Esophagus (tissue), 2 donors: Measurements from ENCODE around the gene SURF6. TPM values are rescaled to one million over a fixed set of nuclear protein-coding genes. Genes with fewer than 3 reads are reported as not detected.
"Not testable (repeated sequence)": the region's sequence is repeated elsewhere in the genome, so short reads cannot be mapped to it uniquely, and the experiment has no call there.

Source experiments
- H3K27ac ChIP-seq, 2 donors: one replicate each; pipeline ENCODE4 v1.5.1; 2013; ENCODE audit warnings: low read depth in 2 of 2, mild to moderate bottlenecking in 2 of 2, inconsistent platforms in 1 of 2, low read length in 1 of 2, moderate library complexity in 1 of 2
- H3K27me3 ChIP-seq, 2 donors: one replicate each; pipeline ENCODE4 v1.6.1; 2013; ENCODE audit warnings: low read length in 2 of 2, control low read depth in 1 of 2, mild to moderate bottlenecking in 1 of 2; ENCODE audit not compliant: insufficient read depth in 2 of 2, control insufficient read depth in 1 of 2
- H3K36me3 ChIP-seq, 2 donors: one replicate each; pipeline ENCODE4 v1.6.1; 2013; ENCODE audit warnings: low read length in 1 of 2; ENCODE audit not compliant: control insufficient read depth in 2 of 2, insufficient read depth in 2 of 2
- H3K4me1 ChIP-seq, 2 donors: one replicate each; pipeline ENCODE4 v1.6.1; 2013; ENCODE audit warnings: low read length in 1 of 2; ENCODE audit not compliant: control insufficient read depth in 2 of 2, insufficient read depth in 2 of 2
- H3K4me3 ChIP-seq, 2 donors: one replicate each; pipeline ENCODE4 v1.5.1; 2013; ENCODE audit warnings: low read length in 2 of 2, mild to moderate bottlenecking in 2 of 2, low read depth in 1 of 2, moderate library complexity in 1 of 2
- H3K9me3 ChIP-seq, 2 donors: one replicate each; pipeline ENCODE4 v1.6.1; 2013; ENCODE audit warnings: mild to moderate bottlenecking in 2 of 2, low read depth in 1 of 2, low read length in 1 of 2, moderate library complexity in 1 of 2; ENCODE audit not compliant: control insufficient read depth in 2 of 2, insufficient read depth in 1 of 2
- WGBS, 2 donors: extraction: QIAGEN DNeasy Blood & Tissue Kit; methylation state at CpG; one replicate each; pipeline ENCODE4 v1.1.7; 2013; 5-methylcytosine and 5-hydroxymethylcytosine counted together
- polyA plus RNA-seq, 2 donors: library from polyadenylated mRNA; stranded (reverse); fragments of 200-250 nt; gene quantifications; one replicate each; pipeline ENCODE4 v1.2.3, GENCODE V29; 2013
- donor health status: healthy with polysubstance abuse.
- donor health status: Bipolar disorder and iron deficiency.

The SURF6 gene
- polyA plus RNA-seq, 2 donors, result 17.0 to 21.7 TPM

GRCh38 chr9:133285252-133285775 is 50.7 kb downstream of the SURF6 start:
- H3K36me3 ChIP-seq, result no peaks in the 10 kb centered on the region
- no peaks in the 10 kb centered on the region for H3K27me3 ChIP-seq
- H3K4me1 ChIP-seq, result no peaks in the 10 kb centered on the region
- no peaks in the 10 kb centered on the region for H3K9me3 ChIP-seq
- no peak overlapping the region for H3K4me3 ChIP-seq
- WGBS, 2 donors, result 64 to 67% methylated on average over 6 of the region's 6 CpGs
- H3K27ac ChIP-seq, result no peak overlapping the region

GRCh38 chr9:133284362-133284761 is 51.6 kb downstream of the SURF6 start:
- Histone ChIP-seq H3K4me1 (no peaks in the 10 kb centered on the region), H3K27ac (no peak overlapping the region), H3K9me3 (no peaks in the 10 kb centered on the region), H3K27me3 (no peaks in the 10 kb centered on the region), H3K36me3 (no peaks in the 10 kb centered on the region), H3K4me3 (no peak overlapping the region)
- 93 to 95% methylated on average over 8 of the region's 8 CpGs for WGBS, 2 donors

GRCh38 chr9:133283255-133284032 is 52.5 kb downstream of the SURF6 start:
- not testable (repeated sequence) for H3K36me3 ChIP-seq, H3K27ac ChIP-seq, H3K4me3 ChIP-seq, H3K4me1 ChIP-seq, H3K27me3 ChIP-seq, H3K9me3 ChIP-seq
- WGBS, 2 donors, result 70 to 76% methylated on average over 16 of the region's 16 CpGs

GRCh38 chr9:133282464-133283238 is 53.3 kb downstream of the SURF6 start:
- no peaks in the 10 kb centered on the region for H3K27me3 ChIP-seq
- H3K4me1 ChIP-seq, result no peaks in the 10 kb centered on the region
- H3K27ac ChIP-seq, result no peak overlapping the region
- H3K9me3 ChIP-seq, result peaks cover 0 to 3% of the 10 kb centered on the region in 2 donors
- H3K36me3 ChIP-seq, result no peaks in the 10 kb centered on the region
- WGBS, 2 donors, result 53 to 54% methylated on average over 7 of the region's 7 CpGs
- no peak overlapping the region for H3K4me3 ChIP-seq

- no peak overlapping the region for H3K27ac ChIP-seq
- no peak overlapping the region for H3K4me3 ChIP-seq
- peaks cover 0 to 3% of the 10 kb centered on the region in 2 donors for H3K9me3 ChIP-seq
- 61 to 79% methylated on average over 5 of the region's 5 CpGs for WGBS, 2 donors
- no peaks in the 10 kb centered on the region for H3K27me3 ChIP-seq
- H3K36me3 ChIP-seq, result no peaks in the 10 kb centered on the region
- peaks cover 0 to 2% of the 10 kb centered on the region in 2 donors for H3K4me1 ChIP-seq
Measured at GRCh38 chr9:133280392-133280791, 55.6 kb downstream of the SURF6 start.

Other genes with a start within 250 kb of the SURF6 start
- gene RALGDS, start 214.9 kb downstream of the SURF6 start, polyA plus RNA-seq, result 10 to 100 TPM; 47.8 to 67.9 TPM
- 1 to 10 TPM; 2.1 to 3.7 TPM for gene GBGT1, start 172.3 kb downstream of the SURF6 start, polyA plus RNA-seq
- not detected for gene OBP2B, start 126.9 kb downstream of the SURF6 start, polyA plus RNA-seq
- gene ABO, start 61.0 kb downstream of the SURF6 start, polyA plus RNA-seq, result 10 to 100 TPM in 1 of 2 donors, 1 to 10 TPM in 1; 7.7 to 15.6 TPM
- gene MED22, start 11.9 kb upstream of the SURF6 start, polyA plus RNA-seq, result 10 to 100 TPM in 1 of 2 donors, 1 to 10 TPM in 1; 7.3 to 12.0 TPM
- 1,000 to 10,000 TPM; 2,052 to 3,524 TPM for gene RPL7A, start 12.0 kb upstream of the SURF6 start, polyA plus RNA-seq
- gene SURF1, start 20.3 kb upstream of the SURF6 start, polyA plus RNA-seq, result 10 to 100 TPM; 34.2 to 41.2 TPM
- 10 to 100 TPM; 32.9 to 36.4 TPM for gene SURF2, start 20.4 kb upstream of the SURF6 start, polyA plus RNA-seq
- 10 to 100 TPM; 39.7 to 64.7 TPM for gene SURF4, start 39.9 kb upstream of the SURF6 start, polyA plus RNA-seq
- gene STKLD1, start 40.2 kb upstream of the SURF6 start, polyA plus RNA-seq, result 1 to 10 TPM in 1 of 2 donors, under 1 TPM in 1; 0.49 to 1.3 TPM
- gene REXO4, start 81.8 kb upstream of the SURF6 start, polyA plus RNA-seq, result 10 to 100 TPM; 10.6 to 15.2 TPM
- 1 to 10 TPM; 1.2 to 4.3 TPM for gene ADAMTS13, start 86.2 kb upstream of the SURF6 start, polyA plus RNA-seq
- gene CACFD1, start 123.8 kb upstream of the SURF6 start, polyA plus RNA-seq, result 1 to 10 TPM; 7.0 to 7.9 TPM
- under 1 TPM; 0.69 TPM for gene SLC2A6, start 142.9 kb upstream of the SURF6 start, polyA plus RNA-seq
- not detected for gene MYMK, start 188.8 kb upstream of the SURF6 start, polyA plus RNA-seq
- gene ADAMTSL2, start 198.5 kb upstream of the SURF6 start, polyA plus RNA-seq, result 1 to 10 TPM in 1 of 2 donors, under 1 TPM in 1; 0.60 to 1.0 TPM